A673 (cell line): Measurements from ENCODE around the gene SIK2. TPM values are rescaled to one million over a fixed set of nuclear protein-coding genes. Genes with fewer than 3 reads are reported as not detected.

Source experiments
- BruUV-seq: library from RNA; stranded (reverse); fragments of 400-500 nt; replicated peaks from 2 replicates; lab custom pipeline; 2021; lab: Mats Ljungman, UMichigan
- CTCF ChIA-PET: fragments of 300-600 bp; sonication (Branson Sonifier 250); formaldehyde crosslinking; loops from one replicate; lab custom pipeline; 2022; ENCODE audit warnings: antibody characterized with exemption; lab: Charles Lee
- POLR2A ChIA-PET: fragments of 300-600 bp; sonication (Branson Sonifier 250); formaldehyde crosslinking; loops from one replicate; lab custom pipeline; 2022; ENCODE audit warnings: antibody characterized with exemption; ENCODE audit not compliant: low non-redundant PET; lab: Charles Lee
- DNase-seq: peaks from one replicate; pipeline ENCODE4 v3.0.0-alpha.2; 2015; ENCODE audit warnings: low spot score
- H3K27ac ChIP-seq: fragments of 200-600 bp; sonication (generic); 2 replicates; pipeline ENCODE4 v1.5.1; 2016; ENCODE audit warnings: mixed run types, low read depth, mild to moderate bottlenecking, mixed read lengths, antibody characterized with exemption, low read length; ENCODE audit not compliant: poor library complexity, severe bottlenecking
- H3K27me3 ChIP-seq: fragments of 200-600 bp; sonication (generic); replicated peaks from 2 replicates; pipeline ENCODE4 v1.6.1; 2017; ENCODE audit warnings: mixed run types, low read depth, mild to moderate bottlenecking, mixed read lengths, antibody characterized with exemption, low read length; ENCODE audit not compliant: insufficient read depth, poor library complexity
- H3K36me3 ChIP-seq: fragments of 200-600 bp; sonication (generic); 2 replicates; pipeline ENCODE4 v1.6.1; 2016; ENCODE audit warnings: mixed run types, mild to moderate bottlenecking, mixed read lengths, antibody characterized with exemption, low read length; ENCODE audit not compliant: insufficient read depth, poor library complexity, severe bottlenecking
- H3K4me1 ChIP-seq: fragments of 200-600 bp; sonication (generic); 2 replicates; pipeline ENCODE4 v1.6.1; 2017; ENCODE audit warnings: mixed run types, mild to moderate bottlenecking, mixed read lengths, antibody characterized with exemption, low read length; ENCODE audit not compliant: insufficient read depth, poor library complexity, severe bottlenecking
- H3K4me3 ChIP-seq: fragments of 200-600 bp; sonication (generic); 2 replicates; pipeline ENCODE4 v1.5.1; 2016; ENCODE audit warnings: low read depth, mixed run types, mild to moderate bottlenecking, mixed read lengths, low read length; ENCODE audit not compliant: poor library complexity, severe bottlenecking
- H3K9me3 ChIP-seq: fragments of 200-600 bp; sonication (generic); 2 replicates; pipeline ENCODE4 v1.6.1; 2016; ENCODE audit warnings: mixed run types, low read depth, mild to moderate bottlenecking, mixed read lengths, antibody characterized with exemption, low read length; ENCODE audit not compliant: poor library complexity, severe bottlenecking
- CTCF ChIP-seq: fragments of 300-800, 200-600 bp; sonication (generic); conservative IDR thresholded peaks from 2 replicates; pipeline ENCODE4 v1.5.1; 2017; ENCODE audit warnings: low read depth, mild to moderate bottlenecking, antibody characterized with exemption, low read length, moderate library complexity, mixed read lengths
- EZH2 ChIP-seq: fragments of 200-600 bp; sonication (generic); IDR thresholded peaks from 2 replicates; pipeline ENCODE4 v1.6.1; 2017; ENCODE audit warnings: borderline replicate concordance, low read depth, mild to moderate bottlenecking, mixed read lengths, antibody characterized with exemption, low read length; ENCODE audit not compliant: poor library complexity, severe bottlenecking
- intact Hi-C: fragments of 100-400 bp; cut with micrococcal nuclease; formaldehyde crosslinking; loops from one replicate; pipeline ENCODE4 v1.10.0; 2022; ENCODE audit not compliant: unreplicated experiment
- total RNA-seq: library from RNA; stranded (reverse); gene quantifications from 2 replicates; pipeline ENCODE4 v1.2.3, GENCODE V29; 2021

SIK2 gene
- total RNA-seq, 1 experiment from 2014 or later: 18.7 TPM

- Histone ChIP-seq H3K9me3 (no peaks in the 10 kb centered on the region), H3K36me3 (peaks cover 13% of the 10 kb centered on the region), H3K27ac (peak overlapping the region; percentile 64), H3K4me3 (no peak overlapping the region), H3K27me3 (no peaks in the 10 kb centered on the region), H3K4me1 (peaks cover 14% of the 10 kb centered on the region)
- intact Hi-C loops: no loop called here
- POLR2A ChIA-PET: no interaction called here
- CTCF ChIA-PET: no interaction called here
- no TSS peak for BruUV-seq
- peak; percentile 74 for DNase-seq
- TF ChIP-seq CTCF: 0 out of 2 replicates have a peak, but pooled peaks have one; percentile 10
- TF ChIP-seq EZH2: no peak
These were observed 133.2 kb downstream of the SIK2 start for GRCh38 chr11:111735262-111736116.

- peaks cover 20% of the 10 kb centered on the region for H3K36me3 ChIP-seq
- H3K27me3 ChIP-seq: no peaks in the 10 kb centered on the region
- CTCF ChIA-PET: no interaction called here
- POLR2A ChIA-PET: no interaction called here
- no peaks in the 10 kb centered on the region for H3K9me3 ChIP-seq
- no peak for TF ChIP-seq CTCF
- TF ChIP-seq EZH2: no peak
- DNase-seq: no peak
- intact Hi-C loops: no loop called here
- BruUV-seq: no TSS peak
- peaks cover 14% of the 10 kb centered on the region for H3K4me1 ChIP-seq
- peak overlapping the region; percentile 45 for H3K27ac ChIP-seq
- no peak overlapping the region for H3K4me3 ChIP-seq
These were observed 133.9 kb downstream of the SIK2 start for GRCh38 chr11:111736181-111736590.

- TF ChIP-seq EZH2 (no peak), CTCF (no peak)
- DNase-seq: no peak
- ChIA-PET POLR2A (no interaction called here), CTCF (no interaction called here)
- peaks cover 14% of the 10 kb centered on the region for H3K4me1 ChIP-seq
- intact Hi-C loops: no loop called here
- peaks cover 26% of the 10 kb centered on the region for H3K36me3 ChIP-seq
- H3K27ac ChIP-seq: peak overlapping the region; percentile 45
- no peak overlapping the region for H3K4me3 ChIP-seq
- H3K27me3 ChIP-seq: no peaks in the 10 kb centered on the region
- no peaks in the 10 kb centered on the region for H3K9me3 ChIP-seq
- BruUV-seq: no TSS peak
These were observed 134.6 kb downstream of the SIK2 start for GRCh38 chr11:111736621-111737443.
